Dermis blood vessel endothelial cell (primary cell): Measurements from ENCODE around the gene LMO1. TPM values are rescaled to one million over a fixed set of nuclear protein-coding genes. Genes with fewer than 3 reads are reported as not detected.

ENCODE experiments used
- DNase-seq: peaks from one replicate; pipeline ENCODE4 v3.0.0; 2010
- total RNA-seq: library from RNA; depleted of rRNA; stranded (reverse); fragments of >200 nt; gene quantifications from 2 replicates; pipeline ENCODE4 v1.2.3, GENCODE V29; 2014

LMO1 gene
- total RNA-seq, 1 donor from 2014 or later, result not detected

GRCh38 chr11:8288166-8288772 is 24.6 kb upstream of the LMO1 start:
- no peak for DNase-seq

DNA sequence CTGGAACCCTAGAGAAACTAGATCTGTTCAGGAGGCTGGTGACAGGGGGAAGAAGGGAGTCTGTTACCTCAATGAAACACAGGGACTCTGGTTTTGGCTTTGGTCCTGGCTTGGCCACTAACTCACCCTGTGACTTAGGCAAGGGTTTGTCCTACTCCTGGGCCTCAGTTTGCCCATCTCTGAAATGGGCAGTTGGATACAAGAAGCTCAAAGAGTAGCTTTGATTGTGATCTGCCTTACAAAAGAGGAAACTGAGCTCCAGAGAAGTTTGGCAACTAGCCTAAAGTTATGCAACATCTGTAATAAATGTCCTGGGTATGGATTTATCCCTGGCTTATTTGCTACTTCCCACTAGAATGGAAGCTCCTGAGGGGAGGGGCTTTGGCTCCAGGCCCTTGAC is 24.0 kb upstream of the LMO1 start:
- no peak for DNase-seq

GRCh38 chr11:8287297-8287696 is 23.6 kb upstream of the LMO1 start:
- no peak for DNase-seq

- DNase-seq, result no peak
Measured at GRCh38 chr11:8286886-8287285, 23.2 kb upstream of the LMO1 start.

- DNase-seq, result no peak
Measured at GRCh38 chr11:8285796-8286195, 22.1 kb upstream of the LMO1 start.

DNA sequence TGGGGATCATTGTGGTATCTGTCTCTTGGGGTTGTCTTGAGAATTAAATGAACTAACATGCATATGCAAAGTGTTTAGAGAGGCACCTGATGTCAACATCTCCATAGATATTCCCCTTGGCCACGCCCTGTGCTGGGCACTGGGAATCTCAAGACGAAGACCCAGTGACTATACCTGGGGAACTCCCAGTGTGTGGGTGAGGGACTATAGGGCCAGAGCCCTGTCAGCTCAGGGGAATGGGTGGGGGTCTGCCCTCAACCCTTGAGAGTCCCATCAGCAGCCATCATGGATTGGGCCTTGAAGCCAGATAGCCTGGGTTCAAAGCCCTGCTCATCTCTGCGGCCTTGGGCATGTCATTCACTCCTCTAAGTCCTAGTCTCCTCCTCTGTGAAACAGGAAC is 21.6 kb upstream of the LMO1 start:
- DNase-seq, result no peak

GRCh38 chr11:8283465-8284230 is 20.0 kb upstream of the LMO1 start:
- DNase-seq, result no peak

DNA sequence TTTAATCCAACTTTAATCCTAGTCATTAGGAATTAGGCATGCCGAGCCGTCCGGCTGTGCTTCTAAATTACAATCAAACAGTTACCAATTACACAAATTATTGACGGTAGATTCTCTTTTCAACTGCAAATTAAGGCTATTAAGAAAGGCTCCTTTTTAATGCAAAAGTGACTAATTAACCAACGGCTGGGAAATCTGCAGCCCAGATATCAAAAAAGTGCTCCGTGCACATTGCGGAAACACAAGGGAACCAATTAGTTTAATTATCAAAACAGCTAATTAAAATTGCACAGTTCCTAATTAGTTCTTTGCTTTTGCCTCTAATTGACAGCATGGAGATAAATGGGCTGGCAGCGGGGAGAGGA is 19.4 kb upstream of the LMO1 start:
- no peak for DNase-seq

DNA sequence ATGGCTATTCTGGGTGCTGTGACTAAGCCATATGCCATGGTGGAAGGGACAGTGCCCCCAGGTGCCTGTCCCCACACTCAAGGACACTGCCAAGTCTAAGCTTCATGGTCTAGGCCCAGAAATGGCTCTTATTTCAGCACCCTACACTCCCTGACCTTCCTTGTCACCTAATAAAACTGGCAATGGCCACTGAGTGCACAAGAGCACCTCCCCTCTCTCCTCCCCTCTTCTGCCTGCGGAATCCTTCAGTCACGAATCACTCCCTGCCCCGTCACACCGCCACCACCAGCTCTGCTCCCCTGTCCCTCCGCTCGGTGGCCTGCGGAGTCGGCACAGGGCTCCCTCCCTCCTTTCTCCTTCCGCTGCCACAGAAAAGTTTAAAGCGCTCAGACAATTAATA is 19.0 kb upstream of the LMO1 start:
- DNase-seq, result no peak

DNA sequence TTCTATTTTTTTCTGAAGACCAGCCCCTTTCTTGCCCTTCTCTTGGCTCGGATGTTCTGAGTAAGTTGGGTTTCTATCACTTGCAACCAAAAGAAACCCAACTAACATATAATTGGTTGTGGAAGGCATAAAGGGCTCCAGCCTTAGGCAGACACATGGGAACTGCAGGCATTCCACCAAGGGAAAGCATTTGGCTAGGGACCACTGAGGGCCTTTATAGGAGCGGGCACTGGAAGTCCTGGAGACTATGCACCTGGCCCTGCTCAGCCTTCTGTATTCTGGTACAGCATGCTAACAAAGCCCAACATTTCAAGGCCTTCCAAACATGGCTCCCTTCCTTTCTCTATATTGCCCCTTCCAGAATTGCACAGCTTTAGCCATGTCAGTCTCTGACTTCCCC is 17.6 kb upstream of the LMO1 start:
- DNase-seq, result no peak

GRCh38 chr11:8277691-8278090 is 14.0 kb upstream of the LMO1 start:
- no peak for DNase-seq

- DNase-seq, result no peak
Measured at GRCh38 chr11:8276528-8276927, 12.8 kb upstream of the LMO1 start.

GRCh38 chr11:8273287-8273686 is 9.6 kb upstream of the LMO1 start:
- DNase-seq, result peak; percentile 23

DNA sequence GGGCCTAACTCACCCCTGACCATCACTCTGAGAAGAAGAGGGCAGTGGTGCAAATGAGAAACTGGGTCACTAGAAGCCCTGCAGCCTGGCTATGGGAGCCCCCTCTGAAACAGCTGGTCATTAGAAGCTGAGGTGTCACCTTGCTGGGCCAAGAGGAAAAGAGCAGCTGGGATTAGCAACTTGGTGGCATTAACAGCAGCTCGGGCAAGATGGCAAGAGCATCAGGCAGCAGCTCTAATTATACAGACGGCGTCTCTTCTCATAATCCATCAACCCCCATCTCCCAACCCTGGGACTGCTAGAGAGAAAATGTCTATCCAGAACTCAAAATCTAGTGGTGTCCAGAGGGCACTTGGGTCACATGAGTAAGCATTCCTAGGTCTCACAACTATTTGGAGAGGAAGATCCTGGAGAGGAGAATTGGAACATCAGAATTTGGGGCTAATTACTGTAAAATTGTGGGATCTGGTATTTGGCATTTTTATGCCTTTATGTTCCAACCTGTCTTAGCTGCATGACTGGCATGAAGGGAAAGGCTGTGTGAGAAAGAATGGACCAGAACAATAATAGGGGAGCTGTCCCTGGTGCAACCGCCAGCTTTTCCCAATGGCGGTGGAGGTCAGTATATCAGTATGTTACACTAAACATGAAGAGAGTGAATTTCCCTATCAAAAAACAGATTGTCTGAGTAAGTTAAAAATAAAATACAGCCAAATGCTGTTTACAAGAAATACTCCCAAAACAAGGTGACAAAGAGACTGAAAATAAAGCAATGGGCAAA is 7.6 kb upstream of the LMO1 start:
- DNase-seq, result no peak

DNA sequence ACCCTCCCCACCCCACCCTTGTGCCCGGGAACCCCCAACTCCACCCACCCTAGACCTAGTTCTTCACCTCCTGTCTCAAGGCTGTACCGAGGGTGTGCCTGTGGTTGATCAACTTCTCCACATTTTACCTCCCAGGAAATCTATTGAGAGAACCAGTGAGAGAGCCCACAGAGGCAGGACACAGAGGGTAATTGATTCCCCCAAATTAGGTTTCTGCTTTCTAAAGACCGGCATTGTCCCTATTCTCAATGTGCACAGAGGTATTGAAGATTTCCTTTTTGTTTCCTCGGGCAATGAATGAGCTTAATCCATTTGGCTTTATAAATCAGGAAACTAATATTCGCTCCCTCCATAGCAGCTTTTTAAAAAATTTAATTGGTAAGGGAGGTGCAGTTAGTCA is 6.0 kb upstream of the LMO1 start:
- DNase-seq, result no peak

- no peak for DNase-seq
Measured at GRCh38 chr11:8268530-8269400, 5.1 kb upstream of the LMO1 start.

DNA sequence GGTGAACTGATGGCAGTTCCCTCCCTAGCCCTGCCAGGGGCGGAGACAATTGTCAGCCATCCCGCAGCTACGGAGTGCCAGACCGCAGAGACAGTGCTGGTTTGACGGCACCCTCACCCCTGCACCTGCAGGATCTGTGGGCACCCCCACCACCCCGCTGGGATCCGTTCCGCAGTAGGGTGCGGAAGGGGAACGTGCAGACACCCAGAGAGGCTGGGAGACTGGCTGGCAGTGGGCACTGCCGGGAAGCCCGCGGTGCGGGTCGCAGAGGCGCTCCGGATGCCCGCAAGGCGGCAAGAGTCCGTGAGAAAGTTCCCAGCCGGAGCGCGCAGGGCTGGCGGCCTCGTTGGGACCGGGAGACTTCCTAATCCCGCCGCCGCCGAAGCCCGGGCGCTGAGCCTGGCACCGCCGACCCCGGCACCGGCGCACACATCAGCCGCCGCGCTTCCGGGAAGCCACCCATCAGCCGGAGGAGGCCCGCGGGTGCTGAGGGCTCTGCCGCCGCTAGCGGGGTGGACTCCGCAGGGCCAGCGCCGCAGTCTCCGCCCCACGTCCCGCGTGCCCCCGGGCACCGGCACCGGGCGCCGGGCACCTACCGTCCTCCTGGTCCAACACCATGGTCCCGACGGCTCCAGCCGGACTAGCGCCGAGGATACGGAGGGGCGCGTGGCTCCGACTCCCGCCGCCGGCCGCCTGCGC is 4.3 kb upstream of the LMO1 start:
- peak; percentile 20 for DNase-seq

DNA sequence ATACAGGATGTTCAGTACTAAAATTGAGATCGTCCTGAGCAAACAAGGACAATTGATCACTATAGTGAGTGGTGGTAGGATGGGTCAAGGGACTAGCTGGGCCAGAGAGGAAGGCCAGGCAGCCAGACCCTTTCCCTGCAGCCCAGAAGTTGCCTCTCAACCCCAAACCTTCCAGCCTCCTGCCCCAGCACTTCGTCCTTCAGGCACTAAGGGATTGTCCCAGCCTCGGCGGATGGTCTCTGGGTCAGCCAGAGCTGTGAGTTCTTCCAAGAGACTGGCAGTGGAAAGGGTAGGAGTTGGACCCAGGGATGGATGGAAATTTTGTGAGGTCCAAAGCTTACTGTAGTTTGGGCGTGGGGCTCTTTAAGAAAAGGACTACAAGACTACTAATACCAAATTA is 3.6 kb upstream of the LMO1 start:
- no peak for DNase-seq

DNA sequence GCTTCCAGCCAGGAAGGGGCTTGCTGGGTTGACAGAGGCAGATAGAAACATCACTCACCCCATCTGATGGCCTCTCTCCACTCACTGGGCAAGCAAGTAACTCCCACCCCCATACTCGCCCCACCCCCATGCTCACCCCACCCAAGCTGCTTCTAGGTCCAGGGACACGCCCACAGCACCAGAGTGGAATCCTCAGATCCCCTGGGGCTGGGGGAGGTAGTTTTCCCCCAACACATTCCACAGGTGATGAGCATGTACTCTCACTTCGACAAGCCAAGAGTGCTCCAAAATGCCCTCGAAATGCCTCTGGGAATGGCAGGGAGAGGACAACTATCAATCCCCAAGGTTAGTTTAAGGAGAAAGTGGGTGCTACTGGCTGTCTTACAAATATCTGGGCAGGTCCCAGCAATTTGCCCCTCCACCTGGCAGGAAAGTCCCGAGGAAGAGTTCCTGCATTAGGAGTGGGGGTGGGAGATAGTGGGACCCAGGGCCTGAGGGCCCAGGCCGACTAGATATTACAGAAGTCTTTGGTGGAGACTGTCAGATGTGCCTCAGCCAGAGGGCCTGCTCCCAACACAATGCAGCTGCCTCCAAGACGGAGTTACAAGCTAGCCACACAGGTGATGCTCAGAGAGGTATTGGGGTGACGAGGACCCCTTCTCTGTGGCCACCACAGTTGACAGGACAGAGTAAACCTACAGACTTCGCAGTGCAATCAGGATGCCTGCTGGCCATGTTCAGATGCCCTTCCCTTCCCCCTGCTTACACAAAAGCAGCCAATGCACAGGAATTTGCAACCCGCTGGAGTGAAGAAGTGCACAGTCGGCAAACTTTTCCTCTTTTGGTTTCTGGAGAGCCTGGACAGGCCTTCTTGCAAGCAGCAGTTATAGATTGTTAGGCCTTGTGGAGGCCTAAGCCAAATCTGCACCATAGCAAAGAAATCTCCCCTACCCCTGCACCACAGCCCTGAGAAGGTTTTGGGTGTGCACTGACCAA is 2.9 kb upstream of the LMO1 start:
- DNase-seq, result no peak

DNA sequence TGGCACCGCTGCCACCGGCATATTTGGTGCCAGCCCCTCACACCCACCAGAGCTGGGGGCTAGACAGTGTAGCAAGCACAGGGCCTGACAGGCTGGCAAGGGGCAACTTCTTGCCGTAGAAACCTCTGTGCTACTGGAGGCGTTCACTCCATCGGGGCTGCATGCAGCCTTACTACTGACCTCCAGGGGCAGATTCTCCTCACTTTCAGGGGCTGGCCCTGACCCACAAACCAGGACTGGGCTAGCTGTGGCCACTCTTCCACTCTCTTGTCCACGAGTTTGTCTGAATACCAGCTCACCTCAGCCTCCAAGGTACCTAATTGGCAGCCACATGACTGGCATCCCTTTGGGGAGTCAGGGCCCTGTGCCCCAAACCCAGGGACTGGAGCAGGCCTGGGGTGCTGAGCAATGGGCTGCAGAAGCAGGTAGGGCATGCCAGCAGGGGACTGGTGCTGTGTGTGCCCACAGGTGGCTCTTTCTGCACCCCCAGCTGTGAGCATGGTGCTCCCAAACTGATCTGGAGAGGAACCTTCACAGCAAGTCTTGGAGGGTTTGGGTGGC is 2.1 kb upstream of the LMO1 start:
- peak; percentile 5 for DNase-seq
